HG03378 (cell line): Measurements from ENCODE around the gene MRLN.

Experiments
- ATAC-seq: cut with Tn5 transposase; IDR thresholded peaks from one replicate; pipeline ENCODE4 v1.9.1; 2021; ENCODE audit warnings: mild to moderate bottlenecking, moderate library complexity; ENCODE audit not compliant: unreplicated experiment

Gene MRLN

GRCh38 chr10:59706851-59707797 lies 46.1 kb downstream of the MRLN start:
- no peak for ATAC-seq

GRCh38 chr10:59705931-59706330 lies 47.3 kb downstream of the MRLN start:
- ATAC-seq = no peak

GRCh38 chr10:59704630-59705029 lies 48.6 kb downstream of the MRLN start:
- no peak for ATAC-seq

- no peak for ATAC-seq
Measured at GRCh38 chr10:59702347-59702746, 50.9 kb downstream of the MRLN start.

GRCh38 chr10:59700709-59701108 lies 52.5 kb downstream of the MRLN start:
- ATAC-seq = no peak

GRCh38 chr10:59698326-59698725 lies 54.9 kb downstream of the MRLN start:
- no peak for ATAC-seq

GRCh38 chr10:59695637-59696036 lies 57.6 kb downstream of the MRLN start:
- no peak for ATAC-seq

GRCh38 chr10:59694936-59695335 lies 58.3 kb downstream of the MRLN start:
- ATAC-seq = no peak

GRCh38 chr10:59692113-59692512 lies 61.1 kb downstream of the MRLN start:
- ATAC-seq = no peak

- ATAC-seq = no peak
Measured at GRCh38 chr10:59688921-59689351, 64.3 kb downstream of the MRLN start.

GRCh38 chr10:59687657-59688056 lies 65.6 kb downstream of the MRLN start:
- no peak for ATAC-seq
